HG02763 (cell line): ENCODE results near the gene PGBD1.

Experiments used
- ATAC-seq: cut with Tn5 transposase; IDR thresholded peaks from one replicate; pipeline ENCODE4 v1.9.1; 2021; ENCODE audit warnings: mild to moderate bottlenecking, moderate library complexity; ENCODE audit not compliant: unreplicated experiment

The PGBD1 gene

GRCh38 chr6:28335040-28335563 lies 53.7 kb downstream of the PGBD1 start:
- peak; percentile 3 for ATAC-seq

DNA sequence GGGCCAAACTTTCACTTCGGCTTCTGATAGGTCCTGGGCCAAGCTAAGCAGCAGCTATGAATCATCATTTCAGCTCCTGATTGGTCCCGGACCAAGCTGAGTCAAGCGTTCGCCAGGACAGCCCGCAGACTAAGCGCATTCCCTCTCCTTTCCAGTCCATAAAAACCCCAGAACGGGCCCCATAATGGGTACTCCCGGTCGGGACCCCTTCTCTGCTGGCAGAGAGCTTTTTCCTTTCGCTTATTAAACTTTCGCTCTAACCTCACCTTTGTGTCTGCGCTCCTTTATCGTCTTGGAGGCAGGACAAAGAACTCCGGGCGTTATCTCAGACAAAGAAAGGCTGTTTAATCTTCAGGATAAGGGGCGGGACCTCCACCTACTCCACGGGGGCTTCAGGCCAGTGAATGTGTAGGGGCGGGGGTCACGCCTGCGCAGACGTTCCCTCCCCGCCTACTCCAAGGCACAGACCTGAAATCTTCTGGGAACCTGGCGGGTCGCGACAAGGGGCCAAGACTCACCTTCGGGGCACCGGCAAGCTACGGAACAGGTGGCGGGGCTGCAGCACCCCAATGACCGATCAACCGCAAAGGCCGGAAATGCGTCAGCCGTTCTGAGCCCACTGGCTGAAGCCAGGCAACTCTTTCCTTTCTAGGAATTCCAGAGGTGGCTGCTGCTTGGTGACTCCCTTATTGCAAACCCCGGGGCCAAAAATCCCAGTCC lies 54.4 kb downstream of the PGBD1 start, which contains the start of gene ZSCAN31:
TSS of gene ZSCAN31 (minus strand) at position 585 of the 720 bp plus-strand sequence. CDS start 6,465 bp downstream, outside the sequence.
- ATAC-seq: peak; percentile 82

- ATAC-seq: no peak
Measured at GRCh38 chr6:28336284-28337120, 55.1 kb downstream of the PGBD1 start.

- no peak for ATAC-seq
Measured at GRCh38 chr6:28337121-28337520, 55.7 kb downstream of the PGBD1 start.

DNA sequence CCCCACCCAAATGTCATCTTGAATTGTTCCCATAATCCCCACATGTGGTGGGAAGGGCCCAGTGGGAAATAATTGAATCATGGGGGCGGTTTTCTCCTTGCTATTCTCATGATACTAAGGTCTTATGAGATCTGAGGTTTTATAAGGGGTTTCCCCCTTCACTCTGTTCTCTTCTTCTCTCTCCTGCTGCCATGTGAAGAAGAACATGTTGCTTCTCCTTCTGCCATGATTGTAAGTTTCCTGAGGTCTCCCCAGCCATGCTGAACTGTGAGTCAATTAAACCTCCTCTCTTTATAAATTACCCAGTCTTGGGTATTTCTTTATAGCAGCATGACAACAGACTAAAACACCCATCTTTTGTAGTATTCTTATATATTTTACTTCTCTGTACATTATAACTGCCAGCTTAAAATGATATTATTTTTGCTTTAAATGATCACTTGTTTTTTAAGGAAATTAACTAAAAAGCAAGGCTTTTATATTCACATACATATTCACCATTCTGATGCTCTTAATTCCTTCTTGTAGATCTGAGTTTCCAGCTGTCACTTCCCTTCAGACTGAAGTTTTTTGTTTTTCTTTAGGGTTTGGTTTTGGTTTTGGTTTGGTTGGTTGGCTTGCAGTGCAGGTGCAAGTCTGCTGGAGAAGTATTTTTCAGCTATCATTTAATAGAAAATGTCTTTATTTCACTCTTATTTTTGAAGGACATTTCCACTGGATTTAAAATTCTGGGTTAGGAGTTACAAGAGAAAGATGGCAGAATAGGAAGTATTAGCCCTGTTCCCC lies 59.1 kb downstream of the PGBD1 start:
- no peak for ATAC-seq

- no peak for ATAC-seq
Measured at GRCh38 chr6:28343898-28344677, 62.7 kb downstream of the PGBD1 start.

DNA sequence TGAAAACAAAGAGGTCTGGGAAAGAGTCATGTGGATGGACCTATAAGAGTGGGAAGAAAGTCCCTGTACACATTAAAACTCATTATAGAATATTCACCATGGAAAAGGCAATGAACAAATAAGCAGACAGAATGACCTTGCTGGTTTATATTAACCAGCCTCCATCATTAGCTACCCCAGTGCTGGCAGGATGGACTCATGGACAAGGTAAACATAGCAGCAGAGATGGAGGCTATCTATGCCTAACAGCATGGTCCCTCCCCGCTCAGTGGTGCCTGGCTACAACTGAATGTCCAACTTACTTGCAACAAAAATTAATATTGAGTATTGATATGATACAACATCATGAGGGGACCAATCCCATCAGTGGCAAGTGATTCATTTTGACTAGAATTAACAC lies 63.8 kb downstream of the PGBD1 start:
- no peak for ATAC-seq

GRCh38 chr6:28347119-28347518 lies 65.7 kb downstream of the PGBD1 start:
- ATAC-seq: no peak

- ATAC-seq: no peak
Measured at GRCh38 chr6:28349344-28349891, 68.0 kb downstream of the PGBD1 start.

GRCh38 chr6:28349892-28350737 lies 68.7 kb downstream of the PGBD1 start, which contains the start of gene ZKSCAN3:
ZKSCAN3 (plus strand) TSS chr6:28349947; CDS start chr6:28359587, 9,640 bp downstream.
- peak; percentile 97 for ATAC-seq

- no peak for ATAC-seq
Measured at GRCh38 chr6:28351087-28351486, 69.7 kb downstream of the PGBD1 start.

DNA sequence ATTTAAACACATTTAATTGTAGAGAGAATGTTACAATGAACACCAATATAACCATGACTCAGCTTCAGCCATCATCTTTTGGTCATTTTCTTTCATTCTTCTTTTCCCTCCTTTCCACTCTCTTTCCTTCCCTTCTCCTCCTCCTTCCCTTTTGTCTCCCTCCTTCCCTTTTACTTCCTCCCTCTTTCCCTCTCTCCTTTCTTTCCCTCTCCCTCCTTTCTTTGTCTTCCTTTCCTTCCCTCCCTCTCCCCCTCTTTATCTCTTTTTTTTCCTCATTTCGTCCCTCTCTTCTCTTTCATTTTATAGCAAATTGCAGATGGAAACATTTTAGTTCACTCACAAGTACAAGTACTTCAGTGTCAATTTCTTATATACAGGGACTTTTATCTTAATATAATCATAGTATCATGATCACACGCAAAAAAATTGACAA lies 70.1 kb downstream of the PGBD1 start:
- ATAC-seq: no peak
